A549 (cell line): ENCODE measurements around the gene SNX3.

ENCODE experiments used
- RAD21 ChIP-seq, 2 experiments: fragments of >200 bp in 1 of 2; sonication (Bioruptor Twin) in 1 of 2; formaldehyde crosslinking in 1 of 2; IDR thresholded peaks in 1 of 2; conservative IDR thresholded peaks in 1 of 2; 2 replicates in 1 of 2; 3 replicates in 1 of 2; pipeline ENCODE4 v1.6.1; 2012 to 2018; ENCODE audit warnings: inconsistent platforms in 1 of 2
- TF ChIP-seq, protein P1 (sequence below): fragments of >200 bp; sonication (Bioruptor Twin); formaldehyde crosslinking; IDR thresholded peaks from 3 replicates; pipeline ENCODE4 v1.5.1; 2016

DNA sequence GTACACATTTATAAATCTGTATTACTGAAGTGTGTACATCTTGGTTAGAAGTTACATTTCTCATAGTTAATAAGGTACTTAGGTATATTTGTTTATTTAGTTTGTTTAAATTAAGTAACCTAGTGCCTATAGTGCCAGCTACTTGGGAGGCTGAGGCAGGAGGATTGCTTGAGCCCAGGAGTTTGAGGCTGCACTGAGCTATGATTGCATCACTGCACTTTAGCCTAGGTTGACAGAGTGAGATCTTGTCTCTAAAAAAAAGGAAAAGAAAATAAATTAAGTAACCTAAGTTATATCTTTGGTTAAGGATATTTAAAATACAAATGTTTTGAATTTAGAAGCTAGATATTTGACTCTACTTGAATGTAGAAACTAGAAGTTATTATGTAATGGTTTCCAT is 24.5 kb upstream of the SNX3 start:
- TF ChIP-seq RAD21 (conservative IDR thresholded peaks at IDR 0.05 in 1 of 2, IDR thresholded peaks at IDR 0.05 in 1 of 2): no peak
- TF ChIP-seq, protein P1, sequence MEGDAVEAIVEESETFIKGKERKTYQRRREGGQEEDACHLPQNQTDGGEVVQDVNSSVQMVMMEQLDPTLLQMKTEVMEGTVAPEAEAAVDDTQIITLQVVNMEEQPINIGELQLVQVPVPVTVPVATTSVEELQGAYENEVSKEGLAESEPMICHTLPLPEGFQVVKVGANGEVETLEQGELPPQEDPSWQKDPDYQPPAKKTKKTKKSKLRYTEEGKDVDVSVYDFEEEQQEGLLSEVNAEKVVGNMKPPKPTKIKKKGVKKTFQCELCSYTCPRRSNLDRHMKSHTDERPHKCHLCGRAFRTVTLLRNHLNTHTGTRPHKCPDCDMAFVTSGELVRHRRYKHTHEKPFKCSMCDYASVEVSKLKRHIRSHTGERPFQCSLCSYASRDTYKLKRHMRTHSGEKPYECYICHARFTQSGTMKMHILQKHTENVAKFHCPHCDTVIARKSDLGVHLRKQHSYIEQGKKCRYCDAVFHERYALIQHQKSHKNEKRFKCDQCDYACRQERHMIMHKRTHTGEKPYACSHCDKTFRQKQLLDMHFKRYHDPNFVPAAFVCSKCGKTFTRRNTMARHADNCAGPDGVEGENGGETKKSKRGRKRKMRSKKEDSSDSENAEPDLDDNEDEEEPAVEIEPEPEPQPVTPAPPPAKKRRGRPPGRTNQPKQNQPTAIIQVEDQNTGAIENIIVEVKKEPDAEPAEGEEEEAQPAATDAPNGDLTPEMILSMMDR: no peak
